EL (cell line): Measurements from ENCODE around the gene TNFSF11.
"Not testable (repeated sequence)": the region's sequence is repeated elsewhere in the genome, so short reads cannot be mapped to it uniquely, and the experiment has no call there.

Experiments
- DNase-seq: peaks from one replicate; pipeline ENCODE4 v3.0.0-alpha.2; 2016

The TNFSF11 gene, protein sequence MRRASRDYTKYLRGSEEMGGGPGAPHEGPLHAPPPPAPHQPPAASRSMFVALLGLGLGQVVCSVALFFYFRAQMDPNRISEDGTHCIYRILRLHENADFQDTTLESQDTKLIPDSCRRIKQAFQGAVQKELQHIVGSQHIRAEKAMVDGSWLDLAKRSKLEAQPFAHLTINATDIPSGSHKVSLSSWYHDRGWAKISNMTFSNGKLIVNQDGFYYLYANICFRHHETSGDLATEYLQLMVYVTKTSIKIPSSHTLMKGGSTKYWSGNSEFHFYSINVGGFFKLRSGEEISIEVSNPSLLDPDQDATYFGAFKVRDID

DNA sequence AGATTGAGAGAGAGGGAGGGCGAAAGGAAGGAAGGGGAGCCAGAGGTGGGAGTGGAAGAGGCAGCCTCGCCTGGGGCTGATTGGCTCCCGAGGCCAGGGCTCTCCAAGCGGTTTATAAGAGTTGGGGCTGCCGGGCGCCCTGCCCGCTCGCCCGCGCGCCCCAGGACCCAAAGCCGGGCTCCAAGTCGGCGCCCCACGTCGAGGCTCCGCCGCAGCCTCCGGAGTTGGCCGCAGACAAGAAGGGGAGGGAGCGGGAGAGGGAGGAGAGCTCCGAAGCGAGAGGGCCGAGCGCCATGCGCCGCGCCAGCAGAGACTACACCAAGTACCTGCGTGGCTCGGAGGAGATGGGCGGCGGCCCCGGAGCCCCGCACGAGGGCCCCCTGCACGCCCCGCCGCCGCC is at the start of gene TNFSF11:
Gene TNFSF11, plus strand, starts transcription at position 142 of the 400 bp plus-strand sequence. Its CDS starts 152 bp downstream, at position 294.
- DNase-seq, result no peak

- peak; percentile 19 for DNase-seq
Observed at GRCh38 chr13:42524487-42525034, 49.4 kb upstream of the TNFSF11 start.

GRCh38 chr13:42525035-42525504 is 48.9 kb upstream of the TNFSF11 start:
- peak; percentile 40 for DNase-seq

GRCh38 chr13:42526276-42526675 is 47.7 kb upstream of the TNFSF11 start:
- no peak for DNase-seq

- DNase-seq, result no peak
Observed at GRCh38 chr13:42526804-42527203, 47.1 kb upstream of the TNFSF11 start.

DNA sequence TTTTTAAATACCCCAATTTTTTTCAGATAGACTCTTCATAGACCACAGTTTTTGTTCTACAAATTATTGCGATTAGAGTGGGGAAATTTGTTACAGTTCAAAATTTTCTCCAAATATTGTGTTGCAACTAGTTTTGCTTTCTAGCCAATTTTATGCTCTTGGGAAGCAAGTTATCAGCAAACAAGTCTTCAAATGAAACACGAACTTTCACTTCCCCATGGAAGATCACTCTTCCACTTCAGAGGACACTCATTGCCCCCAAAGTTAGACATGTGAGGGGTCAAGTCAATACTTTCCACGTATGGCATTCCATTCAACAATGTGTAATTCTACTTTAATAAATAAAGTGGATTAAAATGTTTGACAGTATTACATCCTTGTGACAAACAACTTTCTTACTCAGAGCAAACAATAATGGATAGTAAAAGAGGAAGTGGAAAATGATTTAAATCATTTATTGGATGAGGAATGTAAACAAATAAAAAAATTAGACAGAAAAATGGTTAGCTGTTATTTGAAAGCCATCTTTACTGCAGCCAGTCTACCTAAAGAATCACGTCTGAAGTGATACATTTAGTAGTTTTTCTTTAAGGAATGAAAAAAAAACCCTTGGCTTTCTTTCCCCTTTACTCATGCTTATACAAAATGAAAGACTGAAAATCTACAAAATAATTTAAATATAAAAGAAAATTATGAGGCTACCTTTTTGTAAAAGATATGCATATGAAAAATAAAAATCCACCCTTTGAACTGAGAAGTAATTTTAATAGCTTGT is 41.2 kb upstream of the TNFSF11 start:
- DNase-seq, result no peak

DNA sequence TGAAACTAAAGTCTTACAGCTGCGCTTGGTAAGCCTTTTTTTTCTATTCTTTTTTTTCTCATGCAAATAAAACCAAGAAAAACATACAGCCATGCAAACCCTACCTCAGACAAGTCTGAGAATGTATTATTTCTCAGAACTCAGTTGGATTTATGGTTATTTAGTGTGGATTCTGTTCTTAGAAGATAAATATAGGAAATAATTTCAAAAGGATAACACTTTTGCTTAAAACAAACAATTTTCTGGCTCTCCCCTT is 40.7 kb upstream of the TNFSF11 start:
- DNase-seq, result no peak

DNA sequence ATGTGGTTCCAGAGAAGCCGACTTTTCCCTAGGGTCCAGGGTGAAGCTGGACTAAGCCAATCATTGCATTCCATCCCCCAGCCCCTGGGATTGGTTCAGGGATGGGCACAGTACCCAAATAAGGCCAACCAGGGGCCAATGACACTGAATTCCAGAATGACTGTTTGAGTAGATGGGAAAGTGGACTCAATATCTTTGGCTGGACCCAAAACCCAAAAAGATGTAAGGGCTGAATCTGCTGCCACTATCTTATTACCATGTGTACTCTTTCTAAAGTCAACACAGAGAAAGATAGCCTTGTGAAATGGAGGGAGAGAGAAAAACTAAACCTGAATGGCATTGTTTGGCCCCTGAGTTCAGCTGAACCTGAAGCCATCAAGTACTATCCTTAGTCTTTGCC is 39.2 kb upstream of the TNFSF11 start:
- DNase-seq, result no peak

DNA sequence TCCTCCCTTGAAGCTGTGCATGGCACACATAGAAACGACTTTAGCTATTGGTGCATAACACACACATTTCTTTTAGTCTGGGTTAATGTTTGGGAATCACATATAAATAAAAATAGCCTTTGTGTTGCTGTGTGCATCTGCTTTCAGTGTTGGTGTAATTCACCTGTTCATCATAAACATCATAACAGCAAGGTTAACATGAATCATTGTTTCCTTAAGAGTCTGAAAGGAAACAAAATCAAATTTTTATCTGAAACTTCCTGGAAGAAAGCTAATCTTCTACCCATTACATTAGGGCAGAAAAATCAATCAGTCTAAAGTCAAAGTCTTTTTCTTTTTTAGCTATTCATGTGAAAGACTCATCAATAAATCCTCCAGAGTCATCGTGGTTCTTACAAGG is 35.0 kb upstream of the TNFSF11 start:
- DNase-seq, result no peak

DNA sequence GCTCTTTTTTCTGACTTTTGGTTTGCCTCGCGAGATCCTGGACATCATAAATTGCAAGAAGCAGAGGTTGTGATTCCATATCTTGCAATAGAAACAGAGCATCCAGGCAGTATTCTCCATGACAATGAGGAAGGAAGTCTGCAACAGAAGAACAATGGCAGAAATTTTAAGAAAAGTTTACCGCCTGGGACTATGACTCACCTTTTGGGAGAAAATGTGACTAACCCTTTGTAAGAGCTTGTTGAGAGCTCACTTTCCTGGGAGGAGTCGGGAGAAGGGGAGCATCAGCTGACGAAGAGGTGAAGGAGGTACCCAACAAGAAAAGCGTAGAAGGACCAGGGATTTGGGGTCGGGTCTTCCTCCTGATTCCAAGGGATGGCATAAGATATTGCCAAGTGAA is 34.3 kb upstream of the TNFSF11 start:
- DNase-seq, result no peak

- no peak for DNase-seq
Observed at GRCh38 chr13:42543215-42543797, 30.6 kb upstream of the TNFSF11 start.

DNA sequence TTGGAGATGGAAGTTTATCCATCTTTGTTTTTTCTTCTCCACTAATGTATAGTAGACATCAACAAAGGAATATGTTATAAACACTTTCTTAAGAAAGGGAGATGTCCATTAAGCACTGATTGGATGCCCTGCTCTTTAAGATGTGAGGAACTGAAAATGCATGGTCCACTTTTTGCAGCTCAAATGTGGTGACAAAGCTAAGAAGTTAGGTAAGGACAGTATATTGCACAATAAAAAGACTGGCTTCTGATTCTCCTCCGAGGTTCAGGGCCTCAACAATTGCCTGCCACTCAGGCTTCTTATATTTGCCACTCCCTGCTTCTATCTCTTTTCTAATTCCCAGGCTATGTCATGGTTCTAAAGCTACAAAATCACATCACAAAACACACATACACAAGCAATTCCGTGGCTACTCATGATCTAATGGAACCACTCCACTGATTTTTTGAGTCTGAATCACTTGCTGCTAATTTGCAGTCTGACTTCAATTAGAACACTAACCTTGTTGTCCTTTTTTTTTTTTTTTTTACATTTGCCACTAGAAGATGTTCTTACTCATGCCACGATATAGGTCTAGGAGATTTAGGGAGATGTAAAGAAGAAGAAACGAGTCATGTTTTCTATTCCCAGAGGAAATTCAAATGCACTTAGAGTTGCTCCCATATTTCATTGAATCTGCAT is 29.6 kb upstream of the TNFSF11 start:
- DNase-seq, result no peak

GRCh38 chr13:42545842-42546241 is 28.1 kb upstream of the TNFSF11 start:
- no peak for DNase-seq

DNA sequence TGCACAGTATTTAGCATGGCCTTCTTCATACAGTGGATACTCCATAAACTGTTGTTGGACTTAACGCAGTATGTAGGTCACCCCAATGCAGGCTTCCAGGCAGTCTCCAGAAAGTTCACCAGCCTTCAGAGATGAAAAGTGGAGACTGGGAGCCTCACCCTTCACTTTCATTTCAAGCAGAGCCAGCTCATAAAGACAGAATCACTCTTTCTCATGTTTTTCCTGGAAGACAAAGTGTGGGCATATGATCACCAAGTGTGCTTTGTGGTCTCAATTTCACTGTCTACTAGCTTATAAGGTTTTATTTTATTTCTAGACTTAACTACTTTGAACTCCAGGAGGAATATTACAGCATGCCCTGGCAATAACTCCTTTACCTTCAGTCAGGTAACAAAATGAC is 26.3 kb upstream of the TNFSF11 start:
- no peak for DNase-seq

DNA sequence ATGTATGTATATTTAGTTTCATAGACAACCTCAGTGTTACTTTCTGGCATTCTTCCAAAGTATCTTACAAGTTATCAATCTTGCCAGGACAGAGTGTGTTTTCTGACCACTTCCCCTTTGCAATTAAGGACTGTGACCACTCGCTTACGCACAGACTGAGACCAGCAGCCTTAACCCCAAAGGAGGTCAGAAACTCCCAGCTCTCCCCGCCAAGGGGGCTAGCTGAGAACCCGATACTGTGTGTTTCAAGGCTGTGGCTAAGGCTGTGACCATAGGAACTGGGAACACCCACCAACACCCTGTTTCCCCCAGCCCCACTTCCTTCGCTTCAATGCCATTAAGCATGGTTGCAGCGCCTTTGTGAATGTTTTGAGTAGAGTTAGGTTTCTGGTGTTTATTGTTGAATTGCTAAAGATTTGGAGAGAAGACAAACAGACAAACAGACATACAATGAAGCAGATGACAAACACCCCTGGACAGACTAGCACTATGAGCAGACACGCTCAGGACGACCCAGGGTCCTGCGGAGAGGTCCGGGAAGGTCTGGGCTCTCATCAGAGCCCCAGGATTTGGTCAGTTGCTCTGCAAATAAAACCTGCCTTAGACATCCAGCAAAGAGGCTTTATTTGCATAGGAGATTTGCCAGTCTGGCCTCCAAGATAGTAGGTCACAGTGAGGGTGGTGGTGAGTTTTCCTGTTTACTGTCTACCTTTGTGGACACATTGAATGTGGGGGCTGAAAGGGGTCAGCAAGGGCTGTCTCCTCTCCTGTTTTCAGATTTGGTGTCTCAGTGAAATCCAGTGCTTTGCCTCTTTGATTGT is 25.0 kb upstream of the TNFSF11 start:
- DNase-seq, result no peak

- no peak for DNase-seq
Observed at GRCh38 chr13:42549552-42549936, 24.4 kb upstream of the TNFSF11 start.

DNA sequence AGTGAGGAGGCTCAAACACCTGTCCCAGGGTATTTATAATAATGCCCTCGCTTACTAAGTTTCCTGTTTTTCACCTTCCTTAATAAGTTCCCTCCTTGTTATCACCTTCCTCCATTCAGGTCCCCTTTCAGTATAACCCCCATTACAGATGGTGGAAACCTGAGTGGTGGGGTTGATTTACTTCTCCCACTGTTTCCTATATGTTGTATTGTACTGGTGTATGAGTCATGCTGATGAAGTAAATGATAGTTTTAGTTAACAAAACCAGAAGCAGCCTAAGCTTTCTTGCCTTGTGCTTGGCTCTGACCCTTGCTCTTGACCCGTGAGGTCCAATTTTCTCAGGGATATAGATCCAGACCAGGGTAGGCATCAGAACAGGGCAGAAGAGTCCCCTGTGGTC is 22.3 kb upstream of the TNFSF11 start:
- DNase-seq, result no peak

- DNase-seq, result peak; percentile 16
Observed at GRCh38 chr13:42553098-42554046, 20.6 kb upstream of the TNFSF11 start.

- no peak for DNase-seq
Observed at GRCh38 chr13:42559057-42559456, 14.9 kb upstream of the TNFSF11 start.

GRCh38 chr13:42559573-42560218 is 14.3 kb upstream of the TNFSF11 start:
- not testable (repeated sequence) for DNase-seq

- DNase-seq, result not testable (repeated sequence)
Observed at GRCh38 chr13:42560320-42560719, 13.6 kb upstream of the TNFSF11 start.
